HG03342 (cell line): ENCODE measurements around the gene SCRG1.
A peak's percentile ranks its signal among the peaks of the same experiment; 100 is the strongest.

Source experiments
- ATAC-seq: cut with Tn5 transposase; IDR thresholded peaks from one replicate; pipeline ENCODE4 v1.9.1; 2021; ENCODE audit warnings: mild to moderate bottlenecking, moderate library complexity; ENCODE audit not compliant: unreplicated experiment

The SCRG1 gene

GRCh38 chr4:173398779-173399415, at the start of gene SCRG1:
Gene SCRG1, minus strand, starts transcription at chr4:173399116. Its CDS starts 7,702 bp downstream, at chr4:173391414.
- ATAC-seq = no peak

GRCh38 chr4:173448103-173448502, 49.2 kb upstream of the SCRG1 start:
- no peak for ATAC-seq

- ATAC-seq = peak; percentile 97
These were observed 47.5 kb upstream of the SCRG1 start for GRCh38 chr4:173446416-173446815.

GRCh38 chr4:173443121-173443520, 44.2 kb upstream of the SCRG1 start:
- ATAC-seq = no peak

GRCh38 chr4:173442223-173442932, 43.5 kb upstream of the SCRG1 start:
- ATAC-seq = no peak

GRCh38 chr4:173440888-173441287, 42.0 kb upstream of the SCRG1 start:
- no peak for ATAC-seq

GRCh38 chr4:173436771-173437265, 37.9 kb upstream of the SCRG1 start:
- no peak for ATAC-seq

GRCh38 chr4:173436149-173436579, 37.2 kb upstream of the SCRG1 start:
- ATAC-seq = no peak

GRCh38 chr4:173434231-173434630, 35.3 kb upstream of the SCRG1 start:
- no peak for ATAC-seq

- no peak for ATAC-seq
These were observed 34.5 kb upstream of the SCRG1 start for GRCh38 chr4:173433447-173433846.

GRCh38 chr4:173432430-173432829, 33.5 kb upstream of the SCRG1 start:
- ATAC-seq = no peak

GRCh38 chr4:173426064-173426463, 27.1 kb upstream of the SCRG1 start:
- no peak for ATAC-seq

- ATAC-seq = no peak
These were observed 26.2 kb upstream of the SCRG1 start for GRCh38 chr4:173424899-173425805.

- no peak for ATAC-seq
These were observed 21.9 kb upstream of the SCRG1 start for GRCh38 chr4:173420801-173421200.

GRCh38 chr4:173420324-173420752, 21.4 kb upstream of the SCRG1 start:
- ATAC-seq = no peak

- no peak for ATAC-seq
These were observed 19.7 kb upstream of the SCRG1 start for GRCh38 chr4:173418639-173419038.

- no peak for ATAC-seq
These were observed 18.9 kb upstream of the SCRG1 start for GRCh38 chr4:173417833-173418232.

GRCh38 chr4:173415885-173416653, 17.2 kb upstream of the SCRG1 start:
- ATAC-seq = no peak

- ATAC-seq = no peak
These were observed 16.2 kb upstream of the SCRG1 start for GRCh38 chr4:173415092-173415491.

- ATAC-seq = no peak
These were observed 15.5 kb upstream of the SCRG1 start for GRCh38 chr4:173414456-173414855.
